GM12875 (cell line): Measurements from ENCODE around the gene EXOG.

ENCODE experiments used
- H3K4me3 ChIP-seq: one replicate; pipeline ENCODE4 v1.5.1; 2011; ENCODE audit warnings: low read depth, low read length, control low read depth
- TF ChIP-seq, protein P1 (sequence below): IDR thresholded peaks from 2 replicates; pipeline ENCODE4 v1.5.1; 2011; ENCODE audit warnings: low read depth, mild to moderate bottlenecking, control low read depth, inconsistent platforms, low read length, moderate library complexity, borderline replicate concordance; ENCODE audit not compliant: insufficient read depth

Gene EXOG

DNA sequence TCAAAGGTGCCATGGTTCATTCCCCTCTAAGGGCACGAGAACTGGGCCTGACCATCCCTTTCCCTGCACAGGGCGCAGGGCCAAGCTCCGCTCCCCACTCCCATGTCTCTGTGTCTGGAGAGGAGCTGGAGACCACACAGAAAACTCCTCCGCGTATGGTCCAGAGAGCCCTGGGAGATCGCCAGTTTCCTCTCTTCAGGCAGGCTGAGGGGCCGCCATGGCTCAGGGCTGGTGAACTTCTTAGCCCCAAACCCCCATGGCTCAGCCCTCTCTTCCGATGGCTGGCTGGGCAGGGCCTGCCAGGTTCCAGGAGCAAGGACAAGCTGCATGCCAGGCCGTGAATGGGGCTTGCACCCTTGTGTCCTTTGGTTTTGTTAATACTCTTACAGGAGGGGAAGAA, 52.9 kb downstream of the EXOG start:
- H3K4me3 ChIP-seq, result no peak overlapping the region
- TF ChIP-seq, protein P1, sequence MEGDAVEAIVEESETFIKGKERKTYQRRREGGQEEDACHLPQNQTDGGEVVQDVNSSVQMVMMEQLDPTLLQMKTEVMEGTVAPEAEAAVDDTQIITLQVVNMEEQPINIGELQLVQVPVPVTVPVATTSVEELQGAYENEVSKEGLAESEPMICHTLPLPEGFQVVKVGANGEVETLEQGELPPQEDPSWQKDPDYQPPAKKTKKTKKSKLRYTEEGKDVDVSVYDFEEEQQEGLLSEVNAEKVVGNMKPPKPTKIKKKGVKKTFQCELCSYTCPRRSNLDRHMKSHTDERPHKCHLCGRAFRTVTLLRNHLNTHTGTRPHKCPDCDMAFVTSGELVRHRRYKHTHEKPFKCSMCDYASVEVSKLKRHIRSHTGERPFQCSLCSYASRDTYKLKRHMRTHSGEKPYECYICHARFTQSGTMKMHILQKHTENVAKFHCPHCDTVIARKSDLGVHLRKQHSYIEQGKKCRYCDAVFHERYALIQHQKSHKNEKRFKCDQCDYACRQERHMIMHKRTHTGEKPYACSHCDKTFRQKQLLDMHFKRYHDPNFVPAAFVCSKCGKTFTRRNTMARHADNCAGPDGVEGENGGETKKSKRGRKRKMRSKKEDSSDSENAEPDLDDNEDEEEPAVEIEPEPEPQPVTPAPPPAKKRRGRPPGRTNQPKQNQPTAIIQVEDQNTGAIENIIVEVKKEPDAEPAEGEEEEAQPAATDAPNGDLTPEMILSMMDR, result no peak

DNA sequence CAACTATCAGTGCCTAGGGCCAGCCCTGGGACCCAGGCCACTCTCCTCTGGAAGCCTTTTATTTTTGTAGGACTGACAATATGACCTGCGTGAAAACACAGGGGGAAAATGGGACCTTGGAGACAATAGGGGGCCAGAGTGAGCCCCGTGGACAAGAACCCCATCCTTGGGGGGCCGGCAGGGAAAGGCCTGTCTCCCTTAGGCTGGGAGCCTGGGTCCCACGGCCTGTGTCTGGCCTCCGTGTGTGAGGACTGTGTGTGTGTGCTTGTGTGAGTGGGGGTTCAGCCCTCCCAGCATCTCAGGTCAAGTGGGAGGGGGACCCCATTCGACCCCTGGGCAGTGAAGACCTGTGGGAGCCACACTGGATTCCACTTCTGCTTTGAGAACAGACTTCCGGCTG, 53.3 kb downstream of the EXOG start:
- H3K4me3 ChIP-seq, result no peak overlapping the region
- TF ChIP-seq, protein P1, result no peak

DNA sequence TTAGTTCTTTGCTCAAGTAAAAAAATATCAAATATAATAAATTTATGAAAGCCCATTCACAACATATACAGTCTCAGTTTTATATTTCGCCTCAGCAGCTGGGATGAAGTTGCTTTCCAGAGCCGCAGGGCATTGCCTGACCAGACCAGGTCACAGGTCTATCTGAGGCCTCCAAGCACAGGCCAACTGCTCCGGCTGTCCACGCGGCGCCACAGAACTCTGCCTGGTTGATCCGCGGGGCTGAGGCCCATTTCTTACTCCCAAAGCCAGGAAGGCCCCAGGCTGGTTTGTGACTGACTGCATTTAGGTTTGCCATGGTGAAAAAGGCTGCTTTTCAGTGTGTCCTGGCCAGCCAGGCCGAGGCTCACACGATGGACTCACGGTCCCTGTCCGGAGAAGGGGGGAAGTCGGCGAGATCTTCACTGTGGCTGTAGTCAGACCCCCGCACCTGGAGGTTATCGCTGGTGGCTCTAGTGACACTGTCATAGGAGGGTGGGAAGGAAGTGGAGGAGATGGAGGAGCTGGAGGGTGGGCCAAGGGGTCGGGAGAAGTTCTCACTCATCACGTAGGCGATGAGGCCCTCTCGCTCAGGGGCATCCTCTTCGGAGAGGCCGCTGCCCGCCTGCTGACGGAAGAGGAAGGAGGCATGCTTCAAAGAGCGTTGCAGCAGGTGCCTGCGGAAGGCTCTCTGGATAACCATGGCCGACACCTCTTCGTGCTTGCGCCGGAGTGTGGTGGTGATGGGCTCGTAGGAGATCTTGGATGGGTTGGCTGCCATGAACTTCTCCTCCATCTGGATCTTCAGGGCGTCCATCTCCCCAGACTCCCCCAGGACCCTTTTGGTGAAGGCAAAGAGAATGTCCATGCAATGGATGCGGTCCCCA, 54.1 kb downstream of the EXOG start:
- no peak overlapping the region for H3K4me3 ChIP-seq
- TF ChIP-seq, protein P1, result no peak

DNA sequence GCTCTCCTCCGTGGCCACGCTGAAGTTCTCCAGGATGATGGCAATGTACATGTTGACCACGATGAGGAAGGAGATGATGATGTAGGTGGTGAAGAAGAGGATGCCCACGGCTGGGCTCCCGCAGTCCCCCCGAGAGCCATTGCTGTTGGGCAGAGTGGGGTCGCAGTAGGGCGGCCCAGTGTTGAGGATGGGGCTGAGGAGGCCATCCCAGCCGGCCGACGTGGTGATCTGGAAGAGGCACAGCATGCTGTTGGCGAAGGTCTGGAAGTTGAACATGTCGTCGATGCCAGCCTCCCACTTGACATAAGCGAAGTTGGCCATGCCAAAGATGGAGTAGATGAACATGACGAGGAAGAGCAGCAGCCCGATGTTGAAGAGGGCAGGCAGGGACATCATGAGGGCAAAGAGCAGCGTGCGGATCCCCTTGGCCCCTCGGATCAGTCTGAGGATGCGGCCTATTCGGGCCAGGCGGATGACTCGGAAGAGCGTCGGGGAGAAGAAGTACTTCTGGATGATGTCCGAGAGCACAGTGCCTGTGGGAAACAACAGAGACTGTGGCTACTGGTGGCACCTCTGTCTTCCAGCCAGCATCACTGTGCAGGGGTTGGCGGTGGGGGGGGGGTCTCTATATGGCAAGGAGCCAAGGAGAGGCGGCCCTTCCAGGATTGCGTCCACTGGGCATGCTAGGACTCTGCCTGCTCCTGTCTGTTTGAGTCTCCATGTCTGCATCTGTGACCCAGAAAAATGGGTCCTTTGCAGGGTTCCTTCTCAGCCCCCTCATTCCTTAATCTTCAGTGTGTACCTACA, 55.1 kb downstream of the EXOG start:
- TF ChIP-seq, protein P1, result no peak
- H3K4me3 ChIP-seq, result no peak overlapping the region

DNA sequence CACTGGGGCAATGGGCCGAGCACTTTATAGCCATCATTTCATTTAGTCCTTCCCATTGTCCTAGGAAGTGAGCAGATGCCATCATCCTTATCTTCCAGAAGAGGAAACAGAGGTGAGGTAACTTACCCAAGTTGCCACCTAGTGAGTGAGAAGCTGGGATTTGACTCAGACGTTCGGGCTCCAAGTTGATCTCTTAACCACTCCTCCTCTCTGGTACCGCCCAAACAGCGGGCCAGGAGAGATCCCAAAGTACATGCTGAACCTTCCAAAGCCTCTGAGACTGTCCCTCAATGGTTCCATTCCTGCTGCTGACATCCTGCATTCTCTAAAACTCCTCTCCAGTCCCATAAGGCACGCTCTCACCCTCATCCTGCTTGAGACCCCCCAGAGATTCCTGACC, 56.2 kb downstream of the EXOG start:
- H3K4me3 ChIP-seq, result no peak overlapping the region
- TF ChIP-seq, protein P1, result no peak

DNA sequence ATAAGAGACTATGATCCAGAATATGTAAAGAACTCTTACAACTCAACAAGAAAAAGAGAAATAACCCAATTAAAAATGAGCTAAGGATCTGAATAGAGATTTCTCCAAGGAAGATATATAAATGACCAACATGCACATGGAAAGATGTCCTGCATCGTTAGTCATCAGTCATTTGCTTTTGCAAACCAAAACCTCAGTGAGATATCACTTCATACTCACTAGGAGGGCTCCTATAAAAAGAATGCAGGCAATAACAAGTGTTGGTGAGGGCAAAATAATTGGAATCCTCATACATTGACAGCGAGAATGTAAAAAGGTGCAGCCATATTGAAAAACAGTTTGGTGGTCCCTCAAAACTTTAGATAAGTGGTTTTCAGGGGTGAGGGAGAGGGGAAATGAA, 56.9 kb downstream of the EXOG start:
- TF ChIP-seq, protein P1, result no peak

More for the DNA sequence above, 56.9 kb downstream of the EXOG start:
- H3K4me3 ChIP-seq, result no peak overlapping the region
